Neural crest cell (in vitro differentiated cells): ENCODE results near the gene EIF4E3. TPM values are rescaled to one million over a fixed set of nuclear protein-coding genes. Genes with fewer than 3 reads are reported as not detected.

Source experiments
- DNase-seq: peaks from one replicate; pipeline ENCODE4 v3.0.0; 2021; ENCODE audit warnings: low read depth, mixed read lengths, low spot score
- H3K27ac Mint-ChIP-seq: one replicate; pipeline ENCODE4 v1.8.0; 2021; ENCODE audit warnings: mild to moderate bottlenecking, mixed read lengths; ENCODE audit not compliant: unreplicated experiment
- H3K27me3 Mint-ChIP-seq: 2 replicates; pipeline ENCODE4 v1.8.0; 2021; ENCODE audit warnings: low read depth, mild to moderate bottlenecking, mixed read lengths
- H3K36me3 Mint-ChIP-seq: 2 replicates; pipeline ENCODE4 v1.8.0; 2021; ENCODE audit warnings: low read depth, mild to moderate bottlenecking, mixed read lengths
- H3K4me1 Mint-ChIP-seq: 2 replicates; pipeline ENCODE4 v1.8.0; 2021; ENCODE audit warnings: mixed read lengths
- H3K4me3 Mint-ChIP-seq: one replicate; pipeline ENCODE4 v1.8.0; 2021; ENCODE audit warnings: mild to moderate bottlenecking, mixed read lengths
- H3K9me3 Mint-ChIP-seq: 2 replicates; pipeline ENCODE4 v1.8.0; 2021; ENCODE audit warnings: mixed read lengths
- CTCF ChIP-seq: fragments of 200-600 bp; sonication (generic); conservative IDR thresholded peaks from 2 replicates; pipeline ENCODE4 v1.5.0; 2021; ENCODE audit warnings: antibody characterized with exemption, mild to moderate bottlenecking
- total RNA-seq: library from RNA; stranded (reverse); gene quantifications from 2 replicates; pipeline ENCODE4 v1.2.1, GENCODE V29; 2021

EIF4E3 gene
- total RNA-seq, 1 donor from 2014 or later = 8.9 TPM

GRCh38 chr3:71640331-71640983 lies 84.7 kb downstream of the EIF4E3 start:
- H3K9me3 Mint-ChIP-seq = no peaks in the 10 kb centered on the region
- no peaks in the 10 kb centered on the region for H3K27me3 Mint-ChIP-seq
- H3K36me3 Mint-ChIP-seq = no peaks in the 10 kb centered on the region
- TF ChIP-seq CTCF = no peak
- no peaks in the 10 kb centered on the region for H3K4me1 Mint-ChIP-seq
- no peak overlapping the region for H3K4me3 Mint-ChIP-seq
- DNase-seq = no peak
- no peak overlapping the region for H3K27ac Mint-ChIP-seq

DNA sequence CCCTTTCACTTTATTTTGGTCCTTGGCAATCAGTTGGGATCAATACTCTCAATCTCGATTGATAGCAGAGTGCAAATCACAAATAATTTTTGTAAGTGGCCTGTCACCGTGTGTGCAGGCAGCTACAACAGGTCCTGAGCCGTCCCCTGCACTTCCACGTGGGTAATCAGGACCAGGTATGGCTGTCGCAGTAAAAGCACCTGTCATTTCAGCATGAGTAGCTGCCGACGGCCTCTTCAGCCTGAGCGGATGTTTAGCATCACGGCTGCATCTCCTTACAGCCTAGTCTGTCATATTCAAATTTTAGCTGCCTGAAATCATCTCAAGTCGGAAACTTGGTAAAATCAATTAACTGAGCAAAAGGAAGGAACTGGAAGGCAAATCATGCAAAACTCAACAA lies 88.7 kb downstream of the EIF4E3 start:
- Mint-ChIP-seq H3K27me3 (no peaks in the 10 kb centered on the region), H3K36me3 (no peaks in the 10 kb centered on the region), H3K9me3 (peaks cover 5% of the 10 kb centered on the region), H3K27ac (no peak overlapping the region), H3K4me1 (no peaks in the 10 kb centered on the region), H3K4me3 (no peak overlapping the region)
- no peak for DNase-seq
- TF ChIP-seq CTCF = no peak

GRCh38 chr3:71636001-71636400 lies 89.2 kb downstream of the EIF4E3 start:
- no peak for TF ChIP-seq CTCF
- Mint-ChIP-seq H3K36me3 (no peaks in the 10 kb centered on the region), H3K27me3 (no peaks in the 10 kb centered on the region), H3K9me3 (peaks cover 5% of the 10 kb centered on the region), H3K4me1 (no peaks in the 10 kb centered on the region), H3K27ac (no peak overlapping the region), H3K4me3 (no peak overlapping the region)
- DNase-seq = no peak

DNA sequence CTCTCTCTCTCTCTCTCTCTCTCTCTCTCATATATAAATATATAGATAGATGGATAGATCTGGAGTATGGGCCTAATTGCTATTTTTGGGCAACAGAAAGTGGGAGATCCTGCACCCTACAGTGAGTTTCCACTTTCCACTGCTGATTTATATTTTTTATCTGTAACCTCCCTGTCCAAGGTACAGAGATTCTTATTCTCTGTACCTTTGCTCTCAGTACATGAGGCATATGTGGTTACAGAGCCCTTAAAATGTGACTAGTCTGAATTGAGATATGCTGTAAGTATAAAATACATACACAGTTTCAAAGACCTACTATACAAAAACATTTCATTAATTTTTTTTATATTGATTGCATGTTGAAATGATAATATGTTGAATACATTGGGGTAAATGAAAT lies 90.5 kb downstream of the EIF4E3 start:
- Mint-ChIP-seq H3K9me3 (peaks cover 5% of the 10 kb centered on the region), H3K36me3 (no peaks in the 10 kb centered on the region), H3K27me3 (no peaks in the 10 kb centered on the region), H3K4me1 (no peaks in the 10 kb centered on the region), H3K27ac (no peak overlapping the region), H3K4me3 (no peak overlapping the region)
- no peak for TF ChIP-seq CTCF
- DNase-seq = no peak

DNA sequence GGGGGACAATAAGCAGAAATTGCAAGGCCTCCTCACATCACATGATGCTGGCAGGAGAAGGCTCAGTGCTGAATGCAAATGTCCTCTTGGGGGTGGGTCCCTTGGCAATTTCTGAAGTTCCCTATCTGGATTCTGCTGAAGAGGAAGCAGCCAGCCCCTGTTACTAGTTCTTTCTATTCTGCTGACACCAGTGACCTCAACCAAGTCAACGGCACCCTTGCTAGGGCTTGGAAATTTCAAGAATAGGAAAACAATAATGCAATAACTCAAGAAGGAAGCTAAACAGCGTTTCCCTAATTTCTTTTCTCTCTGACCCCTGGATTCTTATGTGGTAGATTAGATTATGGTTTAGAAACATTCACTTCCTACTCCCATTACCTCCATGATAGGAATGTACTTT lies 95.5 kb downstream of the EIF4E3 start:
- H3K9me3 Mint-ChIP-seq = peaks cover 10% of the 10 kb centered on the region
- H3K4me1 Mint-ChIP-seq = no peaks in the 10 kb centered on the region
- no peak for TF ChIP-seq CTCF
- no peak for DNase-seq
- H3K36me3 Mint-ChIP-seq = no peaks in the 10 kb centered on the region
- no peak overlapping the region for H3K27ac Mint-ChIP-seq
- H3K4me3 Mint-ChIP-seq = no peak overlapping the region
- H3K27me3 Mint-ChIP-seq = no peaks in the 10 kb centered on the region
